AG09309 (cell line): ENCODE results near the gene COPS3.

Source experiments
- DNase-seq: peaks from one replicate; pipeline ENCODE4 v3.0.0-alpha.2; 2010; ENCODE audit warnings: low read depth
- H3K4me3 ChIP-seq: 2 replicates; pipeline ENCODE4 v1.5.1; 2011; ENCODE audit warnings: mild to moderate bottlenecking, low read depth, low read length, moderate library complexity; ENCODE audit not compliant: control insufficient read depth
- TF ChIP-seq, protein P1 (sequence below): IDR thresholded peaks from 2 replicates; pipeline ENCODE4 v1.5.1; 2011; ENCODE audit warnings: mild to moderate bottlenecking, low read depth, low read length, inconsistent platforms; ENCODE audit not compliant: insufficient read depth, control insufficient read depth; ENCODE audit errors: missing control alignments

Gene COPS3

DNA sequence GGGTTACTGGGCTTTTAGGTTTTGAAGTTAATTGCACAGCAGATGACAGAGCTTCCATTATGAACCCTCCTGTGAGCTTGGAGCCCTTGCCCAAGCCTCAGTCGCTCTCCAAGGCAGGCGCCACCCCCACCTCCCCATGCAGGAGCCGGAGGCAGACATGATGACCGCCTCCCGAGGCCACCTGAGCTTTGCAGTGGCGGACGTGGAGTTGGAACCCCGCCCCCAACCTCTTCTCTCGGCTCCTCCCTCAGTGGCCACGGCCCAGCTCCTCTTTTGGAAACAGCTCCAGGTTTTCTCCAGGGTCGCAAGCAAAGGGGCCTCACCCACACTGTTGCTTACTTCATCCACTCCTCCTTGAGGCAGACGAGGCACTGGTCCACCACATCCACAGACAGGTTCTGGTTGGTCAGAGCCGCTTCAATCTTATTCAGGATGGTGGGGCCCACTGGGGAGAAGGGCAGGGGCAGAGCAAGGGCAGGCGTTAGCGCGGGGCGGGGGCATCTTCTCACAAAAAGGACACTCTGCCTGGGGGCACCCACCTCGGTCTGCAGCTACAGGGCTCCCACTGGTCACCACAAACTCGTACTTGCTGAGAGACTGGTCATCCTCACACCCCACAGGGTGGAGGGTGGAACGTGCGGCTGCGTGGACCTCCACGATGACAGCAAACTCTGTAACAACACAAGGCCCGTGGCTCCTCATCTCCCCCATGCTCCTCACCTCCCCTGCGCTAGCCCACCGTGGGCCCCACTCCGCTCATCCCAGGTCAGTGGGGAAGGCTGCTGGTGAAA is 66.2 kb downstream of the COPS3 start:
- TF ChIP-seq, protein P1, sequence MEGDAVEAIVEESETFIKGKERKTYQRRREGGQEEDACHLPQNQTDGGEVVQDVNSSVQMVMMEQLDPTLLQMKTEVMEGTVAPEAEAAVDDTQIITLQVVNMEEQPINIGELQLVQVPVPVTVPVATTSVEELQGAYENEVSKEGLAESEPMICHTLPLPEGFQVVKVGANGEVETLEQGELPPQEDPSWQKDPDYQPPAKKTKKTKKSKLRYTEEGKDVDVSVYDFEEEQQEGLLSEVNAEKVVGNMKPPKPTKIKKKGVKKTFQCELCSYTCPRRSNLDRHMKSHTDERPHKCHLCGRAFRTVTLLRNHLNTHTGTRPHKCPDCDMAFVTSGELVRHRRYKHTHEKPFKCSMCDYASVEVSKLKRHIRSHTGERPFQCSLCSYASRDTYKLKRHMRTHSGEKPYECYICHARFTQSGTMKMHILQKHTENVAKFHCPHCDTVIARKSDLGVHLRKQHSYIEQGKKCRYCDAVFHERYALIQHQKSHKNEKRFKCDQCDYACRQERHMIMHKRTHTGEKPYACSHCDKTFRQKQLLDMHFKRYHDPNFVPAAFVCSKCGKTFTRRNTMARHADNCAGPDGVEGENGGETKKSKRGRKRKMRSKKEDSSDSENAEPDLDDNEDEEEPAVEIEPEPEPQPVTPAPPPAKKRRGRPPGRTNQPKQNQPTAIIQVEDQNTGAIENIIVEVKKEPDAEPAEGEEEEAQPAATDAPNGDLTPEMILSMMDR = no peak
- no peak overlapping the region for H3K4me3 ChIP-seq
- no peak for DNase-seq

DNA sequence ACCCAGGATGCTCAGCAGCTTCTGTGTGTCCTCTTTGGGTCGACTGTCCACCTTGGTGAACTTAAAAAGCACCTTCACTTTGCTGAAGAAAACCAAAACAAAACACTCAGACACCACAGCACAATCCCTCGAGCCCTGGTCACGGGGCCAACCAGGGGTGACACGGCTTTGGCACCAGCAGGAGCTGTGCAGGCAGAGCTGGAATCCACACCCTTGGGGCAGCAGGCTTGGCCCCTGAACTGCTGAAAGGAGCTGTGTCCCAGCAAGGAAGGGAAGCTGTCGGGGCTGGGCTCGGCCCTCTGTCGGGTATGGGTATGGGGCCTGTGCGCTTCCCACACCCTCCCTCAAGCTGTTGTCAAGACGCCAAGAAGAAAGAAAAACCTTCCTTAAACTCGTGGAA is 67.3 kb downstream of the COPS3 start:
- H3K4me3 ChIP-seq = no peak overlapping the region
- TF ChIP-seq, protein P1 = no peak
- DNase-seq = no peak

DNA sequence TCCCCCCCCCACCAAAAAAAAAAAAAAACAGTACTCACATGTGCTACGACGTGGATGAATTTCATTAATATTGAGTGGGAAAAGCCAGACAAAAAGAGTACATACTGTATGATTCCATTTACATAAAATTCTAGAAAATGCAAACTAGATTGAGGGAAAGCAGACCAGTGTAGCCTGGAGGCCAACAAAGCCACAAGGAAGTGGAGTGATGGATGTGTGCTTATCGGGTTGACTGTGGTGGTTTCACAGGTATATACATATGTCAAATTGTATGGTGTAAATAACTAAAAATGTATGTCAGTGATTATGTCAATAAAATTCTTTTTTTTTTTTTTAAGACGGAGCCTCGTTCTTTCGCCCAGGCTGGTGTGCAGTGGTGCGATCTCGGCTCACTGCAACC is 73.0 kb downstream of the COPS3 start:
- no peak overlapping the region for H3K4me3 ChIP-seq
- DNase-seq = no peak
- TF ChIP-seq, protein P1 = no peak

DNA sequence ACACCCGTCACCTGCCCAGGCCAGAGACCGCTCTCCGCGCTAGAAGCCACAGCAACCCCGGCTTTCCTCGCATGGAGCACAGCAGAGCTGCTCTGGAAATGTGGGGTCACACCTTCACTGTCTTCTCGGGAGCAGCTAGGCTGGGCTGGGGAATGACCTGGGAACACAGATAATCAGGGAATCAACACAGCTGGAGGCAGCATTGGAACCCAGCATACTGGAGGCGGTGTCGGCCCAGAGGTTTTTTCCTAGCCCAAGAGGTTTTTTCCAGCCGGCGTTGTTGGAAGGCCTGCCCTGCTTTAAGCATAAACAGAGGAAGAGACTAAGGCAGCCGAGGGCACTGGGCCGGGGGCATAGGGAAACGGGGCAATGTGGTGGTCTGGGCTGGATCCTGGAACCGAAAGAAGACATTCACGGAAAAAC is 74.1 kb downstream of the COPS3 start:
- DNase-seq = no peak
- H3K4me3 ChIP-seq = no peak overlapping the region
- TF ChIP-seq, protein P1 = no peak

DNA sequence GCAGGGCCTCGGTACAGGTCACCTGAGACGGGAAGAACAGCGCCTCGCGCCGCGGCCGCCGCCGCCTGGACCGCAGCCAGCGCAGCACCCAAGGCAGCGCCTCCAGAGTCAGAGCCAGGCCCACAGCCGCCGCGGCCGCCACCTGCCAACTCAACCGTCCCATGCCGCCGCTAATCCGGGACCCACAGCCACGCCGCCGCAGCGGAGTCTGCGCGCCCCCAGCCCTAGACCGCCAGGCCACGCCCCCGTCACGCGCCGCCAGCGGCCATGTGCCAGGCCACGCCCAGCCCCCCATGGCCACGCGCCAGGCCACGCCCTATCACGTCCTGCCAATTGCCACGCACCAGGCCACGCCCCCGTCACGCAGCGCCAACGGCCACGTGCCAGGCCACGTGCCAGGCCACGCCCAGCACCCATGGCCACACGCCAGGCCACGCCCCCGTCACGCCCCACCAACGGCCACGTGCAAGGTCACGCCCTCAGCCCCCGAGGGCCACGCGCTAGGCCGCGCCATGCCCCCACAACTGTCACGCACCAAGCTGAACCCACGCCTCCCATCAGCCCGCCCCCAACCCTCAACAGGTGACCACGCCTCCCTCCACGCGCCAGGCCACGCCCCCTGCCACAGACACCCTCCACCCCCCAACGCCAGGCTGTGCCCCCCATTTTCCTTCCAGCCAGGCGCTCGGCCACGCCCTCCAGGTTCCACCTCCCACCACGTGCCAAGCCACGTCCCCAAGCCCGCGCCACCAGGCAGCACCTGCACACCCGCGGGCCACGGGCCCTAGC is 74.7 kb downstream of the COPS3 start, which contains the start of gene PLD6:
TSS of gene PLD6 (minus strand) at position 210 of the 789 bp plus-strand sequence. CDS start at position 163, 47 bp downstream.
- peak within 1 kb of the TSS; percentile 56 for H3K4me3 ChIP-seq
- DNase-seq = peak; percentile 16
- TF ChIP-seq, protein P1 = no peak

DNA sequence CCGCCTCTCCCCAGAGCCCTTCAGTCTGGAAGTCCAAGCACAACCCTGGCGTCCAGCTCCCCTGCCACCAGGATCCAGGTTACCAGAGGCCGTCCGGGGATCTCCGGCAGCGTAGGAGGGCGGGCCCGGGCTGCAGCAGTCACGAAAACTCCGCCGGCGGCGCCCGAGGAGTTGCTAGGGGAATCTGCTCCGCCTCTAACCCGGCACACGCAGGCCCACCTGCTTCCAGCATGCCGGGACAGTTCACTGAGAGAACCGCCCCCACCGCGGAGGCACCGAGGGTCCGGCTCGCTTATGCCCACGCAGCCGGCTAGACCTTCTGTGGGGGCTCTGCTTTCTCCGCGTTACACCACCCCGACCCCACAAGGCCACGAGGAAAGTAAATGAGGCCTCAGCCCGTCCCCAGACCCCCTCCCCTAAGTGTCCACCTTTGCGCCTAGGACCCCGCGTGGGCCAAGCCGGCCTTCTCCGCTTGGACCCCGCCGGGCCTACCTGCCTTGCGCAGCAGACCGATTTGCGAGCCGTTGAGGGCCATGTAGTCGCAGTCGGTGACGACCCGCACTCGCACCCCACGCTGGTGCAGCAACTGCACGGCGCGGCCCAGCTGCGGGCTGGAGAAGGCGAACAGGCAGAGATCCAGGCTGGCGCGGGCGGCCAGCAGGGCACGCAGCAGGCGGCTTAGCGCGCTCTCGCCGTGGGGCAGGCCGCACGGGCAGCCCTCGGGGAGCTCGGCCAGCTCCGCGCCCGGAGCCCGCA is 75.5 kb downstream of the COPS3 start:
- no peak for DNase-seq
- H3K4me3 ChIP-seq = peak overlapping the region; percentile 56
- TF ChIP-seq, protein P1 = no peak
